ENCODE data around the gene TCF12.

TCF12 gene

DNA sequence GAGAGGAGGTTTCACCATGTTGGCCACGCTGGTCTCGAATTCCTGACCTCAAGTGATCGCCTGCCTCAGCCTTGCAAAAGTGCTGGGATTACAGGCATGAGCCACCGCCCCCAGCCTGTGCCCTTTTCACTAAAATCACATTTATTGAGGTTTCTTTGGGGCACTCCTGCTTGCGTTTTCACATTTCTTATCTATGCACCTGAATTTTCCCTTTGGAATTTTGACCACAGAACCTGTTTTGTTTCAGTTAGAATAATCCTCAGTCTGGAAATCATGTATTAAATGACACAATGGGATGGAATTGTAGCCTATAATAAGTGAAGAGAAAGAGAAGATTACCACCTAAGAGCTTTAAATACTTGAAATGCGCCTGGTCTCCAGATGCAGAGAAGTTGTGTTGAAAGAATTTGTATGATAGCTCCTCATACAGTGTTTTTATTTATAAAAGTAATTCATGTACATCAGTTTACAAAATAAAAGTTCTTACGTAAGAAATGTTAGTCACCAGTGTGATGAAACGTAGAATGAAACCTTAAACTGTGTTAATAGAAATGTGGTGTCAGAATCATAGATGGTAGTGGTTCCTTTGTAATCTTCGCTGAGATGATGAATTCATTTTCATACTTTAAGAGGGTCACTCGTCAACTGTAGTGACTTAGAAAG is 107.0 kb downstream of the TCF12 start:
- DNase-seq, result no peak

DNA sequence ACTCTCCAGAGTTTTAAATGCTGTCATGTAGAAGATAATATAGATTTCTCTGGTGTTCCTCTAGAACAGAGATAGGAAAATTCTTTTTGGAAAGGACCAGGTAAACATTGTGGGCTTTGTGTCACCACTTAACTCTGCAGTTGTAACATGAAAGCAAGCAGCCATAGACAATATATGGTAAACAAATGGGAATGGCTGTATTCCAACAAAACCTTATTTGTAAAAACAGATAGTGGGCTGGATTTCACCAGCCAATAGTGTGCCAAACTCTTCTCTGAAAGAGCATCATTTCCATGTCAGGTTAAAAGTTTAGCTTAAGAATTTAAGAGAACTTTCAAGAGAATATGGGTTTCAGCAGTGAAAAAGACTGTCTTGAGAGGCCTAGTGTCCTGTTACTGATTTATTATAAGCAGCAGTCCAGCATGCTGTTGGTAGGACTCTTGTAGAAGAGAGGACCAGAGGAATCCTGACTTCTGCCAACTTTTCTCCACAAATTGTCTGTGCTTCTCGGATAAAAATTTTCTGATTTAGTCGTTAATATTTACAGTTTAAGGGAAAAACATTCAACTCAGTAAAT is 107.7 kb downstream of the TCF12 start:
- DNase-seq, result no peak

- no peak for DNase-seq
These were observed 109.2 kb downstream of the TCF12 start for GRCh38 chr15:57027596-57027995.

- no peak for DNase-seq
These were observed 109.7 kb downstream of the TCF12 start for GRCh38 chr15:57028176-57028575.

DNA sequence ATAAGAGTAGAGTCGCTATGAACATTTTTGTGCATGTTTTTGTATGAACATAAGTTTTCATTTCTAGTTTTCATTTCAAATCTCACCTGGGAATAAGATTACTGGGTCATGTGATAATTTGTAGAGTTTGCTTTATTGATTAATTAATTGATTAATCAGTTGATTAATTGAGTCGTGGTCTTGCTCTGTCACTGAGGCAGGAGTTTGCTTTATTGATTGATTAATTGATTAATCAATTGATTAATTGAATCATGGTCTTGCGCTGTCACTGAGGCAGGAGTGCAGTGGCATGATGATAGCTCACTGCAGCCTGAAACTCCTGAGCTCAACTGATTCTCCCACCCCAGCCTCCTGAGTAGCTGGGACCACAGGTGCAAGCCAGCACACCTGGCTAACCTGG is 111.6 kb downstream of the TCF12 start:
- no peak for DNase-seq

DNA sequence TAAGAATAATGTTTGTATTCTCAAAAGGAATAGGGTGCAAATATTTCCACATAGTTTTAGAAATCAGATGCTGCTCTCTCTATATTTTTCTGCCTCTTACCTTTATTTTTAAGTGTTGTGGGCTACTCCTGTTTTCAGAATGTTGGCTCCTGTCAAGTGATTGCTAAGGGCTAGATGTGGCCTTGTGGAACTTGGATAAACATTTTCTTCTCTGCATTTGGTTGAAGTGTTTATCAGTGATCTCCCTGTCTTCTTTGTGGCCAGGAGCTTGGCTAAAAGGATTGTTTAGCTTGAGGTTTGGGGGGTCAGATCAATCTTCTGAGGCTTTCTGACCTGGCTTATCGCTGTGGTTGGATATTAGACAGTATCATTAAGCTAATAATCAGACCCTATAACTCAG is 112.6 kb downstream of the TCF12 start:
- no peak for DNase-seq

DNA sequence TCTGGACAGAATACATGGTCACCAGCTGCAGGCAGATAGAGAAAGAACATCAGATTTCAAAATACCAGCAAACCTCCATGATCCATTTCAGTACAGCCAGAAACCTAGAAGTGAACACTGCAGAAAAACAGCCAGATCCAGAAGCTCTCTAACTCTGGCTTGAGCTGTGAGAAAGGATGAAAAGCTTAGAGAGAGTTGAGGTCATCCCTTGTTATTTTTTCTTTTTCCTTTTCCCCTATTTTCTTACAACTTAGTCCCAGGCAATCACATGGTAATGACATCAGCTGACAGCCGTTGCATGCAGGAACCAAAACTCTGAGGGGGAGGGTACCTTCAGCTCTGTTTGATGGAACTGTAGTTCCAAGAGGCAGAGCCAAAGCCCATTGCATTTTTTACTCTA is 113.2 kb downstream of the TCF12 start:
- no peak for DNase-seq

DNA sequence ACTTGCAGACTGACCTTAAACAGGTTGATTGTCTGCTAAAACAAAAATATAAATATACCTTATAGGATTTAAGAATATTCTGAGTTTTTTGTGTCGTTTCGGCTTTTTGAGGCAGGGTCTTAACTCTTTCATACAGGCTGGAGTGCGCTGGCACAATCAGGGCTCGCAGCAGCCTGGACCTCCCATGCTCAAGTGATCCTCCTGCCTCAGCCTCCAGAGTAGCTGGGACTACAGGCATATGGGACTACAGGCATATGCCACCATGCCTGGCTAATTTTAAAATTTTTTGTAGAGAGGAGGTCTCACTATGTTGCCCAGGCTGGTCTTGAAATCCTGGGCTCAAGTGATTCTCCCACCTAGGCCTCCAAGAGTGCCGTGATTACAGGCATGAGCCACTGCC is 113.9 kb downstream of the TCF12 start:
- DNase-seq, result no peak

- DNase-seq, result no peak
These were observed 115.4 kb downstream of the TCF12 start for GRCh38 chr15:57033715-57034439.

DNA sequence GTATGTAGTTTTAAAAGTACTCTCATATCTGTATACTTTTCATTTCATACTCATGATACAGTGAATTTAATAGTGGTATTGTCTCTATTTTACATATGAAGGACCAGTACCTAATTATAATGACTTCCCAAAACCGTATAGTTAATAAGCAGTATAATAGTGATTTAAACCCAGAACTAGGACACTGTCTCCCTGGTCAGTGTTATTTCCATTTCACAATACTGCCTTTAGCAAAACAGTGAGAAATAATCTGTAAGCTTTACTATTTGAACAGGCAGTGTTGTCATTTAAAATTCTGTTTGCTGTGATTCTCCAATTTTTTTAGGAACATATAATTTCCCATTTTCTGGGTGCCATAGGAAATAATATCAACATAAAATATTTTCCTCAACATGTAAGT is 116.2 kb downstream of the TCF12 start:
- DNase-seq, result no peak

DNA sequence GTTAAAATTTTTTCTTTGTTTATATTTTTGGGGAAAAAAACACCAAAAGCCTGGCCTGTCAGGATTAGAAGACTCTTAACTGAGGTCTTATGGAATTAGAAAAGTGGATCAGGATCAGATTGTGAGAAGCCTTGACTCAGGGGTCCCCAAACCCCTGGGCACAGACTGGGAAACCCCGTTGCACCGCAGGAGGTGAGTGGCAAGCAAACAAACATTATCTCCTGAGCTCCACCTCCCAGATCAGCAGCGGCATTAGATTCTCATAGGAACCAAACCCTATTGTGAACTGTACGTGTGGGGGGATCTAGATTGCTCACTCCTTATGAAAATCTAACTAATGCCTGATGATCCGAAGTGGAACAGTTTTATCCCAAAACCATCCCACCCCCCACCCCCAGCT is 117.2 kb downstream of the TCF12 start:
- no peak for DNase-seq

DNA sequence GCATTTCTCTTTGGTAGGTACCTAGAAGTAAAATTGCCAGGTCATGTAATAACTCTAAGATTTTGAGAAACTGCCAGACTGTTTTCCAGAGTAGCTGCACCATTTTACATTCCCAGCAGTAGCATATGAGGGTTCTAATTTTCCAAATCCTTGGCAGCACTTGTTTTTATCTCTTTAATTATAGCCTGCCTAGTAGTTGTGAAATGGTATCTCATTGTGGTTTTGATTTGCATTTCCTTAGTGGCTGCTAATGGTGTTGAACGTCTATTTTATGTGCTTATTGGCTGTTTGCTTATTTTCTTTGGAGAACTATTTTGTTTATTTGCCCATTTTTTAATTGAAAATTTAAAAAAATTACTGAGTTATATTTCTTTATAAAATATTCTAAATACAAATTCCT is 117.9 kb downstream of the TCF12 start:
- no peak for DNase-seq

DNA sequence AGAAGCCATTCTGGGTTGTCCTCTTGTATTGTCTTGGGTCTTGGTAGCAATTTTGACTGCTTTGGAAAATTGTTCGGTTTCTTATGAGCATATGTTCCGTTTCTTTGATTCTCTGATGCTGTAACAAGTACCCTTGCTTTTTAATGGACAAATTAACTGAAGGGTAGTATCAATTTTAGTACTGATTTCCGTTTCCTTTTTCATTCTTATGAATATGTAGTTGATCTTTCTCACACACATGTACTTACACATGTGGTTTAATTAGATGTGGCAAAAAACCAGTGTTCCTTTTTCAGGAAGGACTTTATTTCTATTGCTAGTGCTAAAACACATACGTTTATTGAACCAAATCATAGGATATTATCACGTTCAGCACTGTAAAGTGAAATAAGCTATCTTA is 119.1 kb downstream of the TCF12 start:
- DNase-seq, result no peak

DNA sequence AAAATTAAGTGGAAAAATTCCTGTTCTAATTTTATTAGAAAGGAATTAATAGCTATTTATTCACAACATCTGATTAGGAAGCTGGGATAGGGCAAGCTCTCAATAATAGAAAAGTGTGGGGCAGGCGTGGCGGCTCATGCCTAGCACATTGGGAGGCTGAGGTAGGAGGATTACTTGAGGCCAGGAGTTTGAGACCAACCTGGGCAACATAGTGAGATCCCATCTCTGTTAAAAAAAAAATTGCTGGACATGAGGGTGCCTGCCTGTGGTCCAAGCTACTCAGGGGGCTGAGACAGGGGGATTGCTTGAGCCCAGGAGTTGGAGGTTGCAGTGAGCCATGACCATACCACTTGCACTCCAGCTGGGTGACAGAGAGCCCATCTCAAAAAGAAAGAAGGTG is 119.6 kb downstream of the TCF12 start:
- no peak for DNase-seq

DNA sequence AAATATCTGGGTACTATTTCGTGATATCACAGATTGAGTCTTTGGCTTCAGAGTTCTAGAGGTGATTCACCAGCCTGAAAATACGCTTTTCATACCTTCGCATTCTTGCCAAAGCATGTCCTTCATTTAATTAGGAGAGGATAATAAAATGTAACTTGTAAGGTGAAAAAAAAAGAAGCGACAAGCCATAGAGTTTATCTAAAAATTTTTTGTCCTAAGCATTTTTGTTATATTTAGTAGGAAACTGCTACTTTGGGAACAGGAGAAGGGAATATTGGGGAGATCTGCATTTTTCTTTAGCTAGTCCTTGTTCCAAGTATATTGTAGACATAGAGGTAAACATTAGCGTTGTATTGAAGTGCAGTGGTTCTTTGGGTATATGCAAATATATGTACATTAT is 120.1 kb downstream of the TCF12 start:
- no peak for DNase-seq

- DNase-seq, result no peak
These were observed 123.0 kb downstream of the TCF12 start for GRCh38 chr15:57041416-57041815.

- DNase-seq, result no peak
These were observed 125.7 kb downstream of the TCF12 start for GRCh38 chr15:57044072-57044702.

DNA sequence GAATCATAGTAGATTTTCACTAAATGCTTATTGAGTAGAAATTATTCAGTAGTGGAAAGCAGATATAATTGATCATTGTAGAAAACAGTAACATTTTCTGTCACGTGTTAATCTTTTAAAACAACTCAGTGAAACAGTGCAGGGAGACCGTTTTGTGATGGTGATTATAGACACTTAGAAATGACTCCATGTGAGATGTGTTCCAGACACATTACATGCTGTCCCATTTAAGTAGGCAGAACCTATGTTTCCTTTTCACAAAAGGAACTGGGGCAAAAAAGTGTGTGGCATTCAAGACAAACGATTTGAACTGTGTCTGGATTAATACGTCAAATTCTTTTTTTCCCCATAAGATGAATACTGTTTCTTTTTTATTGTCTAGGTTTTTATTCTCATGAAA is 126.5 kb downstream of the TCF12 start:
- DNase-seq, result no peak

DNA sequence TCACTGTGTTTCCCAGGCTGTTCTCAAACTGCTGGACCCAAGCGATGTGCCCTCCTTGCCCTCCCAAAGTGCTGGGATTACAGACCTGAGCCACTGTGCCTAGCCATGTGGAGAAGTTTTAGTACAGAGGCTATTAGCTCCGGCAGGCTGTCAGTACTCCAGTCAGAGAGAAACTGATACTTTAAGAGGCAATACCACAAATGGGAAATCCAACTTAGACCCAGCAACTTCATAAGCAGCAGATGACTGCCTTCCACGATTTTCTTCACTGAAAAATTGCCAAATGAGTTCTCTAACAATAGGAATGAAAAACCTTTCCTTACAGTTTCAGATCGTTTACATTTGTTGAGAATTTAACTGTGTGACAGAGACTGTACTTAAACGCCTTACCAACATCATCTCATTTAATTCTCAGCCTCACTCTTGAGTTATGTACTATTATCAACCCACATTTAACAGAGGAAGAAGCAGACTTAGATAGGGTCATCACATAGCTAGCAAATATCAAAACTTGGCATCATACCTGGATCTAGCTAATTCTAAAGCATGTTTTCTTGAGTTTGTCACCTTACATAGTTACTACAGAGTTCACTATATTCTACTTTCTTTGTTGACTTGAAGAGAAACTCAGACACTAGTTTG is 127.4 kb downstream of the TCF12 start:
- no peak for DNase-seq

DNA sequence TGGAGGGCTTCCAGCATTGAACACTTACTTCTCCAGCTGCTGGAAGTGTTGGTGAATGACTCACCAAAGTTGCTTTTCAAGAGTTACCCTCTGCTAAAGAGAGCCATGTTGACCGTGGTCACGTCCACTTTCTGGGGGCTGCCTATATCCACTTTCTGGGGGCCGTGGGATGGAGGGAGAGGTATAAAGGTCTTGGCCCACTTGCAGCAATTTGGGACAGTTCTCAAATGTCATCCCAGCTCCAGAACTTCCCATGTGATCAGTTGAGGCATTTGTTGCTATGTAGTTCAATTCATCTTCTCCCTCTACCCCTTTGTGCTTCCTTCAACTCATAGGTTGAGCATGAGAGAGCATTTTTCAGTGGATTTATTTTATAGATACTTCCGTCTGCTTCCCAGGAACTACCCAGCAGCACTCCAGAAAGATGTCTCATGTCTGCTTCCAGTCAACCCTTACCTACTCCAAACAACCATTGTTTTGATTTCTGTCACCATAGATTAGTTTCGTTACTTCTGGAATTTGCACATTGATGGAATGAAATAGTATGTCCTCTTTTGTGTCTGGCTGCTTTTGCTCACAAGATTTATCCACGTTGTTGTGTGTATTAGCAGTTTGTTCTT is 130.6 kb downstream of the TCF12 start:
- no peak for DNase-seq

DNA sequence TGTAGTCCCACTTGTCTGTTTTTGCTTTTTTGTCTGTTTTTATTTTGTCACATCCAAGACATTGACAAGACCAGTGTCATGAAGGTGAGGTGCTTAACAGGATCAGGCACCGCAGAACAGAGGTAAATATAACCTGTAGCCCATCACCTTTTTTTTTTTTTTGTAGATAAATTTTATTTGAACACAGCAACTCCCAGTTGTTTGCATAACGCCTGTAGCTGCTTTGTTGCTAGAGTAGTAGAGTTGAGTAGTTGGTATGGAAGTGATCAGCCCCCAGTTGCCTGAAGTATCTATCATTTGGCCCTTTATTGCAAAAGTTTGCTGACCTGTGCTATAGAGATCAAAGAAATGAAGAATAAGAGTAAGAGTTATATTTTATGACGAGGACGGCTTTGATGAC is 135.0 kb downstream of the TCF12 start:
- no peak for DNase-seq

DNA sequence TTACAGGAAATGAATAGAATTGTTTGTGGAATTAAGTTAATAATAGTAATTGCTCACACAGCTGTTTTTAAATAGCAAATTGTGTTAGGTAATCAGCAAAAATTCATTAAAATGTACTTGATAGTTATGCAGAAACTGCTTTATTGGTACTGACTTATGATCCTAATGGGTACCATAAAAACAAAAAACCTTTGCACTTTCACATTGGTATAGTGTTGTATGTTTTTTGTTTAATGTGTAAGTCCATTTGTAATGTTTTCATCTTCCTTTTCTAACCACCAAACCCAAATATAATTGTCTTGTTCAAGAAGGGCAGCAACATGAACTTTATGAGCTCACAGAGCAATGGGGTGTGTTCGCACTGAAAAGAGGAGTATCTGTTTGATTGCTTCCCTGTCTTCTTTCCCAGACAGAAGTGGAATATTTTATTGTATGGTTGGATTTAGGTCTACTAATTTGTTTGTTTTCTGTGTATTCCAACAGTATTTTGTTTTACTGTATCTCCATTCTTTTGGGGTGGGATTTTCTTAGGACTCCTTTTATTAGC is 135.8 kb downstream of the TCF12 start:
- no peak for DNase-seq

DNA sequence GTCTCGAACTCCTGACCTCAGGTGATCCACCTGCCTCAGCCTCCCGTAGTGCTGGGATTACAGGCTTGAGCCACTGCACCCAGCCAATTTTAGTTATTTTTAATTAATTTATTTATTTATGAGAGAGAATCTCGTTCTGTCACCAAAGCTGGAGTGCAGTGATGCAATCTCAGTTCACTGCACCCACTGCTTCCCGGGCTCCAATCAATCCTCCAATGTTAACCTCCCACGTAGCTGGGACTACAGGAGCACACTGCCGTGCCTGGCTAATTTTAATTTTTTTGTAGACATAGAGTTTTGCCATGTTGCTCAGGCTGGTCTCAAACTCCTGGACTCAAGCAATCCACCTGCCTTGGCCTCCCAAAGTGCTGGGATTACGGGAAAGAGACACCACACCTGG is 137.9 kb downstream of the TCF12 start:
- no peak for DNase-seq
